Measurements from ENCODE around the gene CROCC2.

CROCC2 gene

GRCh38 chr2:240998706-240998994 lies 92.5 kb downstream of the CROCC2 start:
- TF ChIP-seq EZH2phosphoT487 (conservative IDR thresholded peaks at IDR 0.05; ENCODE audit: low read length) (no peak), CTCF (IDR thresholded peaks at IDR 0.05; ENCODE audit: insufficient read depth, low read length, poor library complexity, severe bottlenecking) (no peak)
- Histone ChIP-seq H4K20me1 (ENCODE audit: low read depth, low read length) (no peaks in the 10 kb centered on the region), H2AFZ (ENCODE audit: low read depth, low read length, severe bottlenecking) (no peak overlapping the region), H3K4me2 (ENCODE audit: low read depth, low read length, poor library complexity, severe bottlenecking) (no peak overlapping the region), H3K36me3 (ENCODE audit: low read length) (no peaks in the 10 kb centered on the region), H3K79me2 (ENCODE audit: insufficient read depth, low read length) (no peaks in the 10 kb centered on the region), H3K4me3 (ENCODE audit: insufficient read depth, low read length, poor library complexity, severe bottlenecking) (no peak overlapping the region), H3K9ac (ENCODE audit: low read length) (no peak overlapping the region), H3K27me3 (ENCODE audit: low read length) (no peaks in the 10 kb centered on the region), H3K9me2 (replicated peaks; ENCODE audit: insufficient read depth, low read length) (no peaks in the 10 kb centered on the region), H3F3A (ENCODE audit: insufficient read depth) (no peaks in the 10 kb centered on the region), H3K27ac (ENCODE audit: low read depth, low read length) (no peak overlapping the region), H3K9me3 (ENCODE audit: insufficient read depth, low read length) (peaks cover 1% of the 10 kb centered on the region; the same call in 1 of the 2 replicates)

GRCh38 chr2:240998995-240999791 lies 93.1 kb downstream of the CROCC2 start:
- H4K20me1 ChIP-seq (ENCODE audit: low read depth, low read length): no peaks in the 10 kb centered on the region
- no peak overlapping the region for H2AFZ ChIP-seq (ENCODE audit: low read depth, low read length, severe bottlenecking)
- no peaks in the 10 kb centered on the region for H3K9me2 ChIP-seq (replicated peaks; ENCODE audit: insufficient read depth, low read length)
- H3K36me3 ChIP-seq (ENCODE audit: low read length): no peaks in the 10 kb centered on the region
- H3K27ac ChIP-seq (ENCODE audit: low read depth, low read length): no peak overlapping the region
- TF ChIP-seq EZH2phosphoT487 (conservative IDR thresholded peaks at IDR 0.05; ENCODE audit: low read length) (no peak), CTCF (IDR thresholded peaks at IDR 0.05; ENCODE audit: insufficient read depth, low read length, poor library complexity, severe bottlenecking) (no peak)
- H3K9ac ChIP-seq (ENCODE audit: low read length): no peak overlapping the region
- peaks cover 7% of the 10 kb centered on the region; the same call in 1 of the 2 replicates for H3K9me3 ChIP-seq (ENCODE audit: insufficient read depth, low read length)
- no peaks in the 10 kb centered on the region for H3K79me2 ChIP-seq (ENCODE audit: insufficient read depth, low read length)
- H3K4me3 ChIP-seq (ENCODE audit: insufficient read depth, low read length, poor library complexity, severe bottlenecking): no peak overlapping the region
- H3K27me3 ChIP-seq (ENCODE audit: low read length): no peaks in the 10 kb centered on the region
- H3K4me2 ChIP-seq (ENCODE audit: low read depth, low read length, poor library complexity, severe bottlenecking): no peak overlapping the region
- no peaks in the 10 kb centered on the region for H3F3A ChIP-seq (ENCODE audit: insufficient read depth)

DNA sequence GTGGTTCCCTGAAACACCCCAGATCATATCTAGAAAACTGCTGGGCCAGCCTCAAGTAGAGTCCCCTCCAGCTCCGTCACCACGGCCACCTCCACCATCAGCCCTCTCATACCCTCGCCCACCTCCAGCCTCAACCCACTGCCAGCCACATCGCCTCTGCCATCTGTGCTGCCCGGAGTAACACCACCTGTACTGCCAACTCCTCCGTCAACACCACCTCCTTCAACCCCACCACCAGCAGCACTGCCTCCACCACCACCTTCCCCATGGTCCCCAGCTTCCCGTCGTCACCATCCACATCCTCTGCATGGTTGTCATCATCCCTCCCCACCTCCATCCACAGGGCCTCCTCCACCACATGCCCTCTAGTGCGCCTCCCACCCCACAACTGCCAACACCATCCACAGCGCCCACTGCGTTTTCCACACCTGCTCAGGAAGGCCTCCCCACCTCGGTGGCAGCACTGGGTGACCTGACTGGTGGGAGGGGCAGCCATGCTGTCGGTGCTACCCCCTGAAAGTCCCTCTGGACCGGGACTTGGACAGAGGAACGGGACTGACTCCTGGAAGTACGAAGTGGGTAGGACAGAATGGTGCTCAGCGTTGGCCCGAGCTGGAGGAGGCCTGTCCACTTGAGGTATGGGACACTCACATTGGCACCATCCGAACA lies 93.9 kb downstream of the CROCC2 start:
- Histone ChIP-seq H3K27ac (ENCODE audit: low read depth, low read length) (no peak overlapping the region), H3K9ac (ENCODE audit: low read length) (no peak overlapping the region), H2AFZ (ENCODE audit: low read depth, low read length, severe bottlenecking) (no peak overlapping the region), H3F3A (ENCODE audit: insufficient read depth) (no peaks in the 10 kb centered on the region), H3K27me3 (ENCODE audit: low read length) (no peaks in the 10 kb centered on the region), H3K36me3 (ENCODE audit: low read length) (no peaks in the 10 kb centered on the region), H3K79me2 (ENCODE audit: insufficient read depth, low read length) (no peaks in the 10 kb centered on the region), H3K4me2 (ENCODE audit: low read depth, low read length, poor library complexity, severe bottlenecking) (no peak overlapping the region), H4K20me1 (ENCODE audit: low read depth, low read length) (no peaks in the 10 kb centered on the region), H3K9me3 (ENCODE audit: insufficient read depth, low read length) (peaks cover 7% of the 10 kb centered on the region; the same call in 1 of the 2 replicates), H3K9me2 (replicated peaks; ENCODE audit: insufficient read depth, low read length) (no peaks in the 10 kb centered on the region), H3K4me3 (ENCODE audit: insufficient read depth, low read length, poor library complexity, severe bottlenecking) (no peak overlapping the region)
- no peak for TF ChIP-seq CTCF (IDR thresholded peaks at IDR 0.05; ENCODE audit: insufficient read depth, low read length, poor library complexity, severe bottlenecking)
- TF ChIP-seq EZH2phosphoT487 (conservative IDR thresholded peaks at IDR 0.05; ENCODE audit: low read length): no peak
